ENCODE results near the gene WWOX. TPM values are rescaled to one million over a fixed set of nuclear protein-coding genes. Genes with fewer than 3 reads are reported as not detected.
A peak's percentile ranks its signal among the peaks of the same experiment; 100 is the strongest.

Gene WWOX
- total RNA-seq, 2 donors from 2014 or later: 30.0 to 35.4 TPM

GRCh38 chr16:79099716-79100115, 1000.3 kb downstream of the WWOX start:
- H3K4me3 ChIP-seq (ENCODE audit: low read length): no peak overlapping the region
- Mint-ChIP-seq H3K27ac (no peak overlapping the region), H3K36me3 (ENCODE audit: low read depth) (no peaks in the 10 kb centered on the region), H3K4me3 (no peak overlapping the region), H3K9me3 (no peaks in the 10 kb centered on the region), H3K4me1 (peaks cover 22% of the 10 kb centered on the region), H3K27me3 (ENCODE audit: insufficient read depth) (peaks cover 65% of the 10 kb centered on the region)
- no peak overlapping the region for H3K27ac ChIP-seq (ENCODE audit: low read depth, low read length)
- no peaks in the 10 kb centered on the region for H3K4me1 ChIP-seq (ENCODE audit: control insufficient read depth, insufficient read depth, low read length)
- H3K9me3 ChIP-seq (ENCODE audit: control insufficient read depth, low read length): no peaks in the 10 kb centered on the region
- TF ChIP-seq, protein P1, sequence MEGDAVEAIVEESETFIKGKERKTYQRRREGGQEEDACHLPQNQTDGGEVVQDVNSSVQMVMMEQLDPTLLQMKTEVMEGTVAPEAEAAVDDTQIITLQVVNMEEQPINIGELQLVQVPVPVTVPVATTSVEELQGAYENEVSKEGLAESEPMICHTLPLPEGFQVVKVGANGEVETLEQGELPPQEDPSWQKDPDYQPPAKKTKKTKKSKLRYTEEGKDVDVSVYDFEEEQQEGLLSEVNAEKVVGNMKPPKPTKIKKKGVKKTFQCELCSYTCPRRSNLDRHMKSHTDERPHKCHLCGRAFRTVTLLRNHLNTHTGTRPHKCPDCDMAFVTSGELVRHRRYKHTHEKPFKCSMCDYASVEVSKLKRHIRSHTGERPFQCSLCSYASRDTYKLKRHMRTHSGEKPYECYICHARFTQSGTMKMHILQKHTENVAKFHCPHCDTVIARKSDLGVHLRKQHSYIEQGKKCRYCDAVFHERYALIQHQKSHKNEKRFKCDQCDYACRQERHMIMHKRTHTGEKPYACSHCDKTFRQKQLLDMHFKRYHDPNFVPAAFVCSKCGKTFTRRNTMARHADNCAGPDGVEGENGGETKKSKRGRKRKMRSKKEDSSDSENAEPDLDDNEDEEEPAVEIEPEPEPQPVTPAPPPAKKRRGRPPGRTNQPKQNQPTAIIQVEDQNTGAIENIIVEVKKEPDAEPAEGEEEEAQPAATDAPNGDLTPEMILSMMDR (conservative IDR thresholded peaks at IDR 0.05): no peak
- peaks cover 60% of the 10 kb centered on the region for H3K27me3 ChIP-seq (ENCODE audit: control insufficient read depth, insufficient read depth, low read length, poor library complexity, severe bottlenecking)
- H3K9ac ChIP-seq (ENCODE audit: extremely low read depth, low read length, poor library complexity, severe bottlenecking): no peak overlapping the region
- DNase-seq: no peak
- no peaks in the 10 kb centered on the region for H3K36me3 ChIP-seq (ENCODE audit: control insufficient read depth, insufficient read depth, low read length)
- 84% methylated on average over 2 of the region's 2 CpGs; no CpG with 5 or more reads in 1 of the 2 experiments for WGBS, 2 experiments (ENCODE audit: insufficient coverage in 1 of 2, insufficient read length in 1 of 2)

DNA sequence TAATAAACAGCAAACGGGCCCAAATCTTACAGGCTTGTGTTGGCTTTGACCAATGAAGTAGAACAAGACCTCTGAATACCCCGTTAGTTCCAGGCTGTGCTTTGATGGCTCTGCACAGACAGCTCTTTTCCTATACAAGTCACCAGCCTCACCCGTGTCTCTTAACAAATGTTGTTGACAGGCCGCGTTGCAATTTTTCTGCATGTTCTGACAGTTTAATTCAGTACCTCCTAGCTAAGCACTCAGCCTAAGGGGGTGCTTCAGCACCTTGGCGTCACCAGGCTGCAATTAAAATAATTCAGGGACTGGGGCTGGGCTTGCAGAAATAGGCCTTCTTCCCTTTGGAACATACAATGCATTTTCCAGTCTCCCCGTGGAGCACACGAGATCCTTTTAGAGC, 1001.0 kb downstream of the WWOX start:
- H3K4me1 Mint-ChIP-seq: peaks cover 22% of the 10 kb centered on the region
- no peak for DNase-seq

GRCh38 chr16:79101491-79101890, 1002.0 kb downstream of the WWOX start:
- H3K4me1 ChIP-seq (ENCODE audit: control insufficient read depth, insufficient read depth, low read length): no peaks in the 10 kb centered on the region
- H3K27ac Mint-ChIP-seq: no peak overlapping the region
- no peaks in the 10 kb centered on the region for H3K36me3 Mint-ChIP-seq (ENCODE audit: low read depth)
- no peaks in the 10 kb centered on the region for H3K9me3 Mint-ChIP-seq
- peaks cover 59% of the 10 kb centered on the region for H3K27me3 Mint-ChIP-seq (ENCODE audit: insufficient read depth)
- no peak overlapping the region for H3K4me3 Mint-ChIP-seq
- peaks cover 17% of the 10 kb centered on the region for H3K4me1 Mint-ChIP-seq
- H3K4me3 ChIP-seq (ENCODE audit: low read length): no peak overlapping the region
- H3K36me3 ChIP-seq (ENCODE audit: control insufficient read depth, insufficient read depth, low read length): no peaks in the 10 kb centered on the region
- TF ChIP-seq, protein P1 (conservative IDR thresholded peaks at IDR 0.05): no peak
- DNase-seq: no peak
- peaks cover 60% of the 10 kb centered on the region for H3K27me3 ChIP-seq (ENCODE audit: control insufficient read depth, insufficient read depth, low read length, poor library complexity, severe bottlenecking)
- no peaks in the 10 kb centered on the region for H3K9me3 ChIP-seq (ENCODE audit: control insufficient read depth, low read length)
- H3K27ac ChIP-seq (ENCODE audit: low read depth, low read length): no peak overlapping the region
- H3K9ac ChIP-seq (ENCODE audit: extremely low read depth, low read length, poor library complexity, severe bottlenecking): no peak overlapping the region
- 89 to 92% methylated on average over 5 of the region's 5 CpGs for WGBS, 2 experiments (ENCODE audit: insufficient coverage in 1 of 2, insufficient read length in 1 of 2)

More for the DNA sequence above, 1001.0 kb downstream of the WWOX start:
- 83 to 92% methylated on average over 7 to 8 of the region's 8 CpGs for WGBS, 2 experiments (ENCODE audit: insufficient coverage in 1 of 2, insufficient read length in 1 of 2)
- Mint-ChIP-seq H3K36me3 (ENCODE audit: low read depth) (no peaks in the 10 kb centered on the region), H3K27me3 (ENCODE audit: insufficient read depth) (peaks cover 62% of the 10 kb centered on the region), H3K27ac (no peak overlapping the region), H3K4me3 (no peak overlapping the region), H3K9me3 (no peaks in the 10 kb centered on the region)
- Histone ChIP-seq H3K4me3 (ENCODE audit: low read length) (no peak overlapping the region), H3K27me3 (ENCODE audit: control insufficient read depth, insufficient read depth, low read length, poor library complexity, severe bottlenecking) (peaks cover 60% of the 10 kb centered on the region), H3K9me3 (ENCODE audit: control insufficient read depth, low read length) (no peaks in the 10 kb centered on the region), H3K9ac (ENCODE audit: extremely low read depth, low read length, poor library complexity, severe bottlenecking) (no peak overlapping the region), H3K27ac (ENCODE audit: low read depth, low read length) (peak overlapping the region; percentile 16), H3K4me1 (ENCODE audit: control insufficient read depth, insufficient read depth, low read length) (no peaks in the 10 kb centered on the region), H3K36me3 (ENCODE audit: control insufficient read depth, insufficient read depth, low read length) (no peaks in the 10 kb centered on the region)
- TF ChIP-seq, protein P1 (conservative IDR thresholded peaks at IDR 0.05): no peak

All from endodermal cell (in vitro differentiated cells).